H1 (cell line): ENCODE results near the gene DRAM1. TPM values are rescaled to one million over a fixed set of nuclear protein-coding genes. Genes with fewer than 3 reads are reported as not detected.

ENCODE experiments used
- CTCF ChIA-PET: fragments of 300-600 bp; sonication (Branson Sonifier 250); formaldehyde crosslinking; loops from one replicate; lab custom pipeline; 2021; ENCODE audit not compliant: partially characterized antibody; lab: Charles Lee
- POLR2A ChIA-PET: fragments of 300-600 bp; sonication (Branson Sonifier 250); formaldehyde crosslinking; loops from one replicate; lab custom pipeline; 2021; ENCODE audit warnings: inconsistent platforms; ENCODE audit not compliant: partially characterized antibody; lab: Charles Lee
- DNase-seq, 2 experiments: peaks; one replicate each; pipeline versions ENCODE4 v3.0.0 to v3.0.0-alpha.2; 2010 to 2022; ENCODE audit warnings: low spot score in 2 of 2, low read depth in 1 of 2, mixed read lengths in 1 of 2
- FAIRE-seq: peaks from 2 replicates; lab custom pipeline; 2011; peaks lifted over from hg19 to GRCh38; lab: Jason Lieb, UNC
- H2AFZ ChIP-seq: 2 replicates; pipeline ENCODE4 v1.8.1; 2012; ENCODE audit warnings: low read length, inconsistent platforms
- H2AK5ac ChIP-seq: 2 replicates; pipeline ENCODE4 v1.6.1; 2013; ENCODE audit warnings: low read depth, low read length
- H2BK120ac ChIP-seq: replicated peaks from 2 replicates; pipeline ENCODE3; 2013; ENCODE audit warnings: low read depth, low read length, inconsistent platforms
- H2BK12ac ChIP-seq: 2 replicates; pipeline ENCODE4 v1.6.1; 2013; ENCODE audit warnings: low read depth, low read length
- H2BK15ac ChIP-seq: 2 replicates; pipeline ENCODE4 v1.6.1; 2013; ENCODE audit warnings: low read length
- H2BK20ac ChIP-seq: 2 replicates; pipeline ENCODE4 v1.6.1; 2013; ENCODE audit warnings: low read length
- H2BK5ac ChIP-seq: 2 replicates; pipeline ENCODE4 v1.6.1; 2013; ENCODE audit warnings: low read depth, low read length
- H3K14ac ChIP-seq: 2 replicates; pipeline ENCODE4 v1.6.1; 2013; ENCODE audit warnings: inconsistent platforms; ENCODE audit not compliant: insufficient read length
- H3K18ac ChIP-seq: 2 replicates; pipeline ENCODE4 v1.6.1; 2013; ENCODE audit warnings: low read length; ENCODE audit errors: extremely low read depth
- H3K23ac ChIP-seq: 2 replicates; pipeline ENCODE4 v1.6.1; 2013; ENCODE audit warnings: inconsistent platforms; ENCODE audit not compliant: insufficient read length
- H3K23me2 ChIP-seq: 2 replicates; pipeline ENCODE4 v1.6.1; 2013; ENCODE audit warnings: low read depth, low read length
- H3K27ac ChIP-seq: 2 replicates; pipeline ENCODE4 v1.6.1; 2011; ENCODE audit warnings: low read depth, low read length, inconsistent platforms
- H3K27me3 ChIP-seq, 4 experiments: replicated peaks in 1 of 4; 1 replicate in 1 of 4; 2 replicates in 3 of 4; pipeline versions ENCODE4 v1.6.1 to v1.8.1; 2011 to 2013; ENCODE audit warnings: low read length in 3 of 4, mild to moderate bottlenecking in 3 of 4, inconsistent platforms in 2 of 4, mixed read lengths in 2 of 4, moderate library complexity in 1 of 4; ENCODE audit not compliant: control insufficient read depth in 3 of 4, insufficient read depth in 3 of 4; ENCODE audit errors: extremely low read depth in 1 of 4
- H3K36me3 ChIP-seq, 4 experiments: 2 replicates each; pipeline versions ENCODE4 v1.6.1 to v1.8.1; 2011 to 2013; ENCODE audit warnings: mild to moderate bottlenecking in 4 of 4, low read length in 3 of 4, moderate library complexity in 2 of 4, control low read depth in 1 of 4, inconsistent platforms in 1 of 4; ENCODE audit not compliant: insufficient read depth in 4 of 4, control insufficient read depth in 2 of 4
- H3K4ac ChIP-seq: replicated peaks from 2 replicates; pipeline ENCODE3; 2013; ENCODE audit warnings: low read length, low read depth, mixed read lengths, inconsistent platforms; ENCODE audit not compliant: insufficient read length
- H3K4me1 ChIP-seq, 4 experiments: replicated peaks in 1 of 4; 1 replicate in 1 of 4; 2 replicates in 3 of 4; pipeline versions ENCODE4 v1.6.1 to v1.8.1; 2011 to 2013; ENCODE audit warnings: low read length in 3 of 4, inconsistent platforms in 2 of 4, mixed read lengths in 1 of 4; ENCODE audit not compliant: insufficient read depth in 4 of 4, control insufficient read depth in 3 of 4
- H3K4me2 ChIP-seq, 2 experiments: 2 replicates each; pipeline versions ENCODE4 v1.6.1 to v1.8.1; 2011 to 2013; ENCODE audit warnings: low read depth in 2 of 2, low read length in 2 of 2, control low read depth in 1 of 2, inconsistent platforms in 1 of 2, mild to moderate bottlenecking in 1 of 2; ENCODE audit not compliant: insufficient read depth in 1 of 2
- H3K4me3 ChIP-seq, 4 experiments: fragments of 200-600, 300-600 bp in 1 of 4; sonication (generic), shearing (Covaris generic), sonication (Bioruptor Twin) in 1 of 4; 2 replicates each; pipeline versions ENCODE4 v1.5.1 to v1.8.1; 2011 to 2016; ENCODE audit warnings: low read length in 4 of 4, low read depth in 3 of 4, control low read depth in 2 of 4, inconsistent platforms in 2 of 4, mild to moderate bottlenecking in 2 of 4, mixed read lengths in 1 of 4, moderate library complexity in 1 of 4; ENCODE audit not compliant: insufficient read depth in 2 of 4; ENCODE audit errors: extremely low read depth in 1 of 4
- H3K56ac ChIP-seq: replicated peaks from 2 replicates; pipeline ENCODE3; 2013; ENCODE audit warnings: low read depth, mild to moderate bottlenecking, mixed read lengths, low read length, inconsistent platforms; ENCODE audit not compliant: insufficient read length
- H3K79me1 ChIP-seq: 2 replicates; pipeline ENCODE4 v1.6.1; 2013; ENCODE audit warnings: low read depth, low read length, control low read depth
- H3K79me2 ChIP-seq, 2 experiments: 2 replicates each; pipeline versions ENCODE4 v1.6.1 to v1.8.1; 2012 to 2013; ENCODE audit warnings: low read length in 2 of 2, mild to moderate bottlenecking in 2 of 2, inconsistent platforms in 1 of 2; ENCODE audit not compliant: insufficient read depth in 2 of 2, control insufficient read depth in 1 of 2
- H3K9ac ChIP-seq, 4 experiments: replicated peaks in 1 of 4; 1 replicate in 1 of 4; 2 replicates in 3 of 4; pipeline versions ENCODE4 v1.6.1 to v1.8.1; 2011 to 2013; ENCODE audit warnings: low read depth in 3 of 4, low read length in 3 of 4, control low read depth in 2 of 4, mild to moderate bottlenecking in 2 of 4, moderate library complexity in 2 of 4, inconsistent platforms in 1 of 4; ENCODE audit errors: extremely low read depth in 1 of 4
- H3K9me3 ChIP-seq, 2 experiments: 2 replicates each; pipeline versions ENCODE4 v1.6.1 to v1.8.1; 2012 to 2013; ENCODE audit warnings: mild to moderate bottlenecking in 2 of 2, moderate library complexity in 2 of 2, control low read depth in 1 of 2, inconsistent platforms in 1 of 2, low read depth in 1 of 2, low read length in 1 of 2, mixed read lengths in 1 of 2; ENCODE audit not compliant: insufficient read depth in 2 of 2
- H4K20me1 ChIP-seq, 2 experiments: replicated peaks in 1 of 2; 2 replicates each; pipeline versions ENCODE3 to v1.8.1; 2011 to 2013; ENCODE audit warnings: inconsistent platforms in 2 of 2, low read length in 2 of 2, mild to moderate bottlenecking in 1 of 2; ENCODE audit not compliant: insufficient read depth in 2 of 2, control insufficient read depth in 1 of 2
- H4K5ac ChIP-seq: 2 replicates; pipeline ENCODE4 v1.6.1; 2013; ENCODE audit warnings: low read length, low read depth, mixed read lengths, inconsistent platforms; ENCODE audit not compliant: insufficient read length
- H4K8ac ChIP-seq: 2 replicates; pipeline ENCODE4 v1.8.0; 2013; ENCODE audit warnings: mild to moderate bottlenecking, moderate library complexity, low read length, inconsistent platforms; ENCODE audit not compliant: insufficient read depth; ENCODE audit errors: extremely low read depth
- H4K91ac ChIP-seq: replicated peaks from 2 replicates; pipeline ENCODE3; 2013; ENCODE audit warnings: low read length, mixed read lengths, inconsistent platforms; ENCODE audit not compliant: insufficient read length
- CBX8 ChIP-seq: fragments of 300-800, 300-1000 bp; sonication (generic); IDR thresholded peaks from 2 replicates; pipeline ENCODE4 v1.7.1; 2016; ENCODE audit warnings: low read depth, low read length, borderline replicate concordance
- SIN3A ChIP-seq, 2 experiments: IDR thresholded peaks in 1 of 2; conservative IDR thresholded peaks in 1 of 2; 2 replicates each; pipeline ENCODE4 v1.6.1; 2011 to 2012; ENCODE audit warnings: low read length in 2 of 2, improper control_type of control experiment in 1 of 2, low read depth in 1 of 2, mild to moderate bottlenecking in 1 of 2
- SP1 ChIP-seq: IDR thresholded peaks from 2 replicates; pipeline ENCODE4 v1.6.1; 2011; ENCODE audit warnings: low read depth, low read length
- TEAD4 ChIP-seq: IDR thresholded peaks from 2 replicates; pipeline ENCODE4 v1.6.1; 2012; ENCODE audit warnings: low read depth, low read length, inconsistent platforms, mixed read lengths
- WGBS, 2 experiments: shearing (Covaris generic) in 1 of 2; methylation state at CpG; one replicate each; pipeline versions ENCODE4 v1.1.6 to v1.1.7; 2013 to 2015; ENCODE audit warnings: low lambda C conversion rate in 2 of 2, mixed read lengths in 2 of 2, inconsistent platforms in 1 of 2, low coverage in 1 of 2, missing lambda C conversion rate in 1 of 2; ENCODE audit not compliant: insufficient replicate concordance in 2 of 2, insufficient coverage in 1 of 2, insufficient read length in 1 of 2; ENCODE audit errors: extremely low coverage in 1 of 2, missing lambda C conversion rate in 1 of 2; 5-methylcytosine and 5-hydroxymethylcytosine counted together
- polyA plus RNA-seq, 7 experiments: library from polyadenylated mRNA; depleted of rRNA in 3 of 7; stranded (reverse) in 5 of 7; unstranded in 2 of 7; fragments of >200 nt in 5 of 7; fragments of 200-250 nt in 2 of 7; gene quantifications; 1 replicate in 5 of 7; 2 replicates in 1 of 7; 4 replicates in 1 of 7; pipeline versions ENCODE4 v1.2.1 to v1.2.3, GENCODE V29; 2011 to 2013; ENCODE audit warnings: missing spikeins in 2 of 7, mixed read lengths in 2 of 7
- total RNA-seq: library from RNA; stranded (reverse); fragmentation: NEBNext Ultra II Directional; extraction: Animal tissue kit (Norgen Biotek cat#: 25700); gene quantifications from 2 replicates; pipeline ENCODE4 v1.2.1, GENCODE V29; 2021

Gene DRAM1
- total and polyA plus RNA-seq, 2 of the 8 experiments (the other 6 are each of a cell fraction or from before 2014, with no cell fraction given) = 4.6 to 6.2 TPM

DNA sequence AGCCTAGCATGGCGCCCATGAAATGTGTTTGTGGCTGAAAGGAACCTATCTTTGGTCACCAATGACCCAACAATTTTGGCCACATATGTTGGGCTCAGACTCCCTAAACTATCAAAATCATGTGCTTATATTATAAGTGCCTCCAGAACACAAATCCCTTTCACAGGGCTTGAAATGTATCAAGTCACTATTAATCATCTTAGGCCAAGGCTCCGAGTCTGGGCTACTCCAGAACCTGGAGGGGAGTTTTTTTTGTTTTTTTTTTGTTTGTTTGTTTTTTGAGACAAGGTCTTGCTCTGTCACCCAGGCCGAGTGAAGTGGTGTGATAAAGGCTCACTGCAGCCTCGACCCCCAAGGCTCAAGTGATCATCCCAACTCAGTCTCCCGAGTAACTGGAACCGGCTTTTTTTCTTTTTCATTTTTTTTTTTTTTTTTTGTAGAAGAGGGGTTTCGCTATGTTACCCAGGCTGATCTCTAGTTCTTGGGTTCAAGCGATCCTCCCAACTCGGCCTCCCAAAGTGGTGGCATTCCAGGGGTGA, 989 bp upstream of the DRAM1 start:
- POLR2A ChIA-PET = no interaction called here
- Histone ChIP-seq H3K79me1 (no peaks in the 10 kb centered on the region), H3K4me1 (peaks cover 0 to 5% (median under 1%) of the 10 kb centered on the region in 4 experiments; a peak in 2 of 7 replicates), H3K9ac (no peak overlapping the region), H2AFZ (no peak overlapping the region), H3K56ac (no peak overlapping the region), H3K14ac (no peak overlapping the region), H4K20me1 (no peaks in the 10 kb centered on the region), H4K8ac (no peak overlapping the region), H3K4me2 (peak overlapping the region; percentile 87 to 89), H3K9me3 (no peaks in the 10 kb centered on the region), H3K36me3 (no peaks in the 10 kb centered on the region), H4K91ac (no peak overlapping the region), H3K18ac (no peak overlapping the region), H2BK12ac (no peak overlapping the region), H2BK120ac (no peak overlapping the region), H3K4me3 (peak overlapping the region in 3 of 4 experiments; percentile 5 to 80 (median 57); a peak in 5 of 8 replicates), H2BK15ac (no peak overlapping the region), H3K23me2 (peaks cover 10% of the 10 kb centered on the region; the same call in 1 of the 2 replicates), H4K5ac (no peak overlapping the region), H3K27ac (no peak overlapping the region), H3K4ac (no peak overlapping the region), H3K23ac (no peak overlapping the region), H3K27me3 (peaks cover 0 to 16% (median 8%) of the 10 kb centered on the region in 4 experiments; a peak in 4 of 7 replicates), H2BK20ac (no peak overlapping the region), H2AK5ac (no peak overlapping the region), H3K79me2 (no peaks in the 10 kb centered on the region), H2BK5ac (no peak overlapping the region)
- DNase-seq = no peak
- CTCF ChIA-PET = no interaction called here
- no peak for FAIRE-seq
- WGBS, 2 experiments = 80% methylated on average over 8 of the region's 9 CpGs; no CpG with 5 or more reads in 1 of the 2 experiments
- no peak for TF ChIP-seq SIN3A (conservative IDR thresholded peaks at IDR 0.05 in 1 of 2, IDR thresholded peaks at IDR 0.05 in 1 of 2; ENCODE audit: low read depth in 1 of 2, low read length in 2 of 2)
- TF ChIP-seq CBX8 = no peak
- no peak for TF ChIP-seq TEAD4
- no peak for TF ChIP-seq SP1
